HepG2 (cell line): ENCODE results near the gene LST1. TPM values are rescaled to one million over a fixed set of nuclear protein-coding genes. Genes with fewer than 3 reads are reported as not detected.

Source experiments
- HMGXB4 ChIP-seq, 2 experiments: sonication (generic) in 1 of 2; formaldehyde crosslinking in 1 of 2; IDR thresholded peaks; 2 replicates each; pipeline versions ENCODE4 v1.4.0 to v1.6.1; 2018 to 2020; ENCODE audit warnings: missing genetic modification reagents in 2 of 2, borderline replicate concordance in 1 of 2, low read depth in 1 of 2, mild to moderate bottlenecking in 1 of 2, missing biosample characterization in 1 of 2
- HNF4A ChIP-seq: sonication (generic); formaldehyde crosslinking; IDR thresholded peaks from 2 replicates; pipeline ENCODE4 v1.4.0; 2020; ENCODE audit warnings: missing genetic modification reagents
- HOXA5 ChIP-seq: sonication (generic); formaldehyde crosslinking; IDR thresholded peaks from 2 replicates; pipeline ENCODE4 v1.4.0; 2020; ENCODE audit warnings: missing genetic modification reagents
- HOXD1 ChIP-seq: sonication (generic); formaldehyde crosslinking; IDR thresholded peaks from 2 replicates; pipeline ENCODE4 v1.5.0; 2020; ENCODE audit warnings: missing genetic modification reagents
- KLF6 ChIP-seq: IDR thresholded peaks from 2 replicates; pipeline ENCODE4 v1.8.0; 2016; ENCODE audit warnings: missing biosample characterization, missing genetic modification reagents
- KMT2B ChIP-seq: IDR thresholded peaks from 2 replicates; pipeline ENCODE4 v1.6.1; 2016; ENCODE audit warnings: missing genetic modification reagents, missing compliant biosample characterization
- NCOR1 ChIP-seq: fragments of 200-600 bp; sonication (generic); IDR thresholded peaks from 2 replicates; pipeline ENCODE4 v1.7.0; 2017; ENCODE audit warnings: antibody characterized with exemption, low read length, borderline replicate concordance
- PLSCR1 ChIP-seq: sonication (generic); formaldehyde crosslinking; IDR thresholded peaks from 2 replicates; pipeline ENCODE4 v1.5.0; 2020; ENCODE audit warnings: missing genetic modification reagents, mild to moderate bottlenecking, borderline replicate concordance
- SKIL ChIP-seq: sonication (generic); formaldehyde crosslinking; IDR thresholded peaks from 2 replicates; pipeline ENCODE4 v1.8.0; 2022; ENCODE audit warnings: missing genetic modification reagents, mild to moderate bottlenecking, moderate library complexity, borderline replicate concordance
- ZNF552 ChIP-seq: sonication (generic); formaldehyde crosslinking; IDR thresholded peaks from 2 replicates; pipeline ENCODE4 v1.9.0; 2022; ENCODE audit warnings: missing genetic modification reagents, mild to moderate bottlenecking, borderline replicate concordance
- ZNF557 ChIP-seq: sonication (generic); formaldehyde crosslinking; IDR thresholded peaks from 2 replicates; pipeline ENCODE4 v1.4.0; 2020; ENCODE audit warnings: missing genetic modification reagents
- ZNF891 ChIP-seq: sonication (generic); formaldehyde crosslinking; IDR thresholded peaks from 2 replicates; pipeline ENCODE4 v1.5.0; 2020; ENCODE audit warnings: mild to moderate bottlenecking, missing genetic modification reagents
- polyA plus RNA-seq, 8 experiments: library from polyadenylated mRNA; depleted of rRNA in 3 of 8; stranded (reverse) in 7 of 8; unstranded in 1 of 8; fragments of >200 nt; fragmentation: Illumina TruSeq in 4 of 8; extraction: Trizol in 4 of 8; gene quantifications; 2 replicates each; pipeline versions ENCODE4 v1.2.1 to v1.2.3, GENCODE V29; 2011 to 2016; ENCODE audit warnings: low read depth in 4 of 8, missing spikeins in 1 of 8, mixed read lengths in 1 of 8; ENCODE audit not compliant: insufficient read depth in 1 of 8
- total RNA-seq, 5 experiments: library from RNA; depleted of rRNA; stranded (reverse); fragments of >200 nt; fragmentation: Illumina TruSeq; extraction: Trizol; gene quantifications; 2 replicates each; pipeline ENCODE4 v1.2.3, GENCODE V29; 2016; ENCODE audit warnings: low read depth in 1 of 5
- TF ChIP-seq, protein P1 (sequence below): sonication (generic); formaldehyde crosslinking; conservative IDR thresholded peaks from 2 replicates; pipeline ENCODE4 v1.8.1; 2023; ENCODE audit warnings: missing genetic modification reagents
- TF ChIP-seq, protein P2 (sequence below), 2 experiments: sonication (generic) in 1 of 2; formaldehyde crosslinking in 1 of 2; IDR thresholded peaks; 2 replicates each; pipeline versions ENCODE4 v1.5.1 to v1.6.1; 2011 to 2020; ENCODE audit warnings: borderline replicate concordance in 1 of 2, low read depth in 1 of 2, low read length in 1 of 2, mild to moderate bottlenecking in 1 of 2, missing genetic modification reagents in 1 of 2, moderate library complexity in 1 of 2
- TF ChIP-seq, protein P3 (sequence below): sonication (generic); formaldehyde crosslinking; IDR thresholded peaks from 2 replicates; pipeline ENCODE4 v1.5.0; 2020; ENCODE audit warnings: missing genetic modification reagents
- TF ChIP-seq, protein P4 (sequence below): IDR thresholded peaks from 2 replicates; pipeline ENCODE4 v1.6.1; 2016; ENCODE audit warnings: low read depth, control low read depth

Gene LST1
- total and polyA plus RNA-seq, 2 of the 13 experiments (the other 11 are each of a cell fraction or from before 2014, with no cell fraction given): not detected

- no peak for TF ChIP-seq PLSCR1 (CRISPR knock-in tag)
- TF ChIP-seq HOXD1 (CRISPR knock-in tag): peak; percentile 60; the same call in 1 of the 2 replicates
- TF ChIP-seq, protein P1, sequence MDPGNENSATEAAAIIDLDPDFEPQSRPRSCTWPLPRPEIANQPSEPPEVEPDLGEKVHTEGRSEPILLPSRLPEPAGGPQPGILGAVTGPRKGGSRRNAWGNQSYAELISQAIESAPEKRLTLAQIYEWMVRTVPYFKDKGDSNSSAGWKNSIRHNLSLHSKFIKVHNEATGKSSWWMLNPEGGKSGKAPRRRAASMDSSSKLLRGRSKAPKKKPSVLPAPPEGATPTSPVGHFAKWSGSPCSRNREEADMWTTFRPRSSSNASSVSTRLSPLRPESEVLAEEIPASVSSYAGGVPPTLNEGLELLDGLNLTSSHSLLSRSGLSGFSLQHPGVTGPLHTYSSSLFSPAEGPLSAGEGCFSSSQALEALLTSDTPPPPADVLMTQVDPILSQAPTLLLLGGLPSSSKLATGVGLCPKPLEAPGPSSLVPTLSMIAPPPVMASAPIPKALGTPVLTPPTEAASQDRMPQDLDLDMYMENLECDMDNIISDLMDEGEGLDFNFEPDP (CRISPR knock-in tag): 0 out of 2 replicates have a peak, but pooled peaks have one; percentile 87
- TF ChIP-seq, protein P2, sequence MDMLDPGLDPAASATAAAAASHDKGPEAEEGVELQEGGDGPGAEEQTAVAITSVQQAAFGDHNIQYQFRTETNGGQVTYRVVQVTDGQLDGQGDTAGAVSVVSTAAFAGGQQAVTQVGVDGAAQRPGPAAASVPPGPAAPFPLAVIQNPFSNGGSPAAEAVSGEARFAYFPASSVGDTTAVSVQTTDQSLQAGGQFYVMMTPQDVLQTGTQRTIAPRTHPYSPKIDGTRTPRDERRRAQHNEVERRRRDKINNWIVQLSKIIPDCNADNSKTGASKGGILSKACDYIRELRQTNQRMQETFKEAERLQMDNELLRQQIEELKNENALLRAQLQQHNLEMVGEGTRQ (IDR thresholded peaks at IDR 0.05; ENCODE audit: low read depth, low read length): no peak
- TF ChIP-seq, protein P2 (CRISPR knock-in tag; IDR thresholded peaks at IDR 0.05; ENCODE audit: borderline replicate concordance): no peak
- TF ChIP-seq NCOR1: no peak
- TF ChIP-seq HNF4A (CRISPR knock-in tag): no peak; the same call in 1 of the 2 replicates
- no peak for TF ChIP-seq ZNF557 (CRISPR knock-in tag)
- TF ChIP-seq HOXA5: peak; percentile 66; the same call in 1 of the 2 replicates
- TF ChIP-seq, protein P3, sequence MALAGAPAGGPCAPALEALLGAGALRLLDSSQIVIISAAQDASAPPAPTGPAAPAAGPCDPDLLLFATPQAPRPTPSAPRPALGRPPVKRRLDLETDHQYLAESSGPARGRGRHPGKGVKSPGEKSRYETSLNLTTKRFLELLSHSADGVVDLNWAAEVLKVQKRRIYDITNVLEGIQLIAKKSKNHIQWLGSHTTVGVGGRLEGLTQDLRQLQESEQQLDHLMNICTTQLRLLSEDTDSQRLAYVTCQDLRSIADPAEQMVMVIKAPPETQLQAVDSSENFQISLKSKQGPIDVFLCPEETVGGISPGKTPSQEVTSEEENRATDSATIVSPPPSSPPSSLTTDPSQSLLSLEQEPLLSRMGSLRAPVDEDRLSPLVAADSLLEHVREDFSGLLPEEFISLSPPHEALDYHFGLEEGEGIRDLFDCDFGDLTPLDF (CRISPR knock-in tag): no peak
- TF ChIP-seq KMT2B (CRISPR knock-in tag): peak; percentile 75
- 0 out of 2 replicates have a peak, but pooled peaks have one; percentile 14 for TF ChIP-seq SKIL (CRISPR knock-in tag)
- peak; percentile 87 for TF ChIP-seq ZNF891 (CRISPR knock-in tag)
- TF ChIP-seq HMGXB4 (CRISPR knock-in tag; IDR thresholded peaks at IDR 0.05; ENCODE audit: borderline replicate concordance in 1 of 2, low read depth in 1 of 2): peak; percentile 99 to 100
- no peak for TF ChIP-seq KLF6 (CRISPR knock-in tag)
- TF ChIP-seq, protein P4, sequence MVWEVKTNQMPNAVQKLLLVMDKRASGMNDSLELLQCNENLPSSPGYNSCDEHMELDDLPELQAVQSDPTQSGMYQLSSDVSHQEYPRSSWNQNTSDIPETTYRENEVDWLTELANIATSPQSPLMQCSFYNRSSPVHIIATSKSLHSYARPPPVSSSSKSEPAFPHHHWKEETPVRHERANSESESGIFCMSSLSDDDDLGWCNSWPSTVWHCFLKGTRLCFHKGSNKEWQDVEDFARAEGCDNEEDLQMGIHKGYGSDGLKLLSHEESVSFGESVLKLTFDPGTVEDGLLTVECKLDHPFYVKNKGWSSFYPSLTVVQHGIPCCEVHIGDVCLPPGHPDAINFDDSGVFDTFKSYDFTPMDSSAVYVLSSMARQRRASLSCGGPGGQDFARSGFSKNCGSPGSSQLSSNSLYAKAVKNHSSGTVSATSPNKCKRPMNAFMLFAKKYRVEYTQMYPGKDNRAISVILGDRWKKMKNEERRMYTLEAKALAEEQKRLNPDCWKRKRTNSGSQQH (CRISPR knock-in tag): no peak
- TF ChIP-seq ZNF552: no peak; the same call in 1 of the 2 replicates
Measured at GRCh38 chr6:31580807-31581433, 5.2 kb upstream of the LST1 start (continued).
